Measurements from ENCODE around the gene ATM.

DNA sequence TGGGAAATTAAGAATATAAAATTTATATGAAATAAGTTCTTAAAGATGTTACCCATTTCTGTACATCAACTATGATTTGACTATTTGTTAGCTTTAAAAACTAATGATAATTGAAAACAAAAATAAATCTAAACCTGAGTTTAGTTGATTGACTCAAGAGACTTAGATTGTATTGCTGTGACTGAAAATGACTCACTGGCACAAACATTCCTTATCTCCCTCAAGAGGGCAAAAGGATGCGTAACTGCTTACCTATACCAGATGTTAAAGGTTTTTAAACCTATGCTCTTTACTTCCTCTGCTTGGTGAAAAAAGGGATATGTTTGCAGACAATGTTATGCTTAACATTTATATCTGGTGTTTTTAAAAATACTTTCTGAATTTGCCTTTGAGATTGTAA, 30.3 kb downstream of the ATM start:
- TF ChIP-seq, protein P1, sequence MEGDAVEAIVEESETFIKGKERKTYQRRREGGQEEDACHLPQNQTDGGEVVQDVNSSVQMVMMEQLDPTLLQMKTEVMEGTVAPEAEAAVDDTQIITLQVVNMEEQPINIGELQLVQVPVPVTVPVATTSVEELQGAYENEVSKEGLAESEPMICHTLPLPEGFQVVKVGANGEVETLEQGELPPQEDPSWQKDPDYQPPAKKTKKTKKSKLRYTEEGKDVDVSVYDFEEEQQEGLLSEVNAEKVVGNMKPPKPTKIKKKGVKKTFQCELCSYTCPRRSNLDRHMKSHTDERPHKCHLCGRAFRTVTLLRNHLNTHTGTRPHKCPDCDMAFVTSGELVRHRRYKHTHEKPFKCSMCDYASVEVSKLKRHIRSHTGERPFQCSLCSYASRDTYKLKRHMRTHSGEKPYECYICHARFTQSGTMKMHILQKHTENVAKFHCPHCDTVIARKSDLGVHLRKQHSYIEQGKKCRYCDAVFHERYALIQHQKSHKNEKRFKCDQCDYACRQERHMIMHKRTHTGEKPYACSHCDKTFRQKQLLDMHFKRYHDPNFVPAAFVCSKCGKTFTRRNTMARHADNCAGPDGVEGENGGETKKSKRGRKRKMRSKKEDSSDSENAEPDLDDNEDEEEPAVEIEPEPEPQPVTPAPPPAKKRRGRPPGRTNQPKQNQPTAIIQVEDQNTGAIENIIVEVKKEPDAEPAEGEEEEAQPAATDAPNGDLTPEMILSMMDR (conservative IDR thresholded peaks at IDR 0.05; ENCODE audit: low read depth in 2 of 2), result no peak
- TF ChIP-seq EZH2 (IDR thresholded peaks at IDR 0.05; ENCODE audit: low read depth, unreplicated experiment) (no peak), ZNF331 (CRISPR knock-in tag; IDR thresholded peaks at IDR 0.05; ENCODE audit: low read depth) (no peak), POLR2AphosphoS5 (IDR thresholded peaks at IDR 0.05; ENCODE audit: low read depth) (no peak), NANOG (IDR thresholded peaks at IDR 0.05; ENCODE audit: borderline replicate concordance) (no peak), EZH2phosphoT487 (IDR thresholded peaks at IDR 0.05; ENCODE audit: unreplicated experiment) (no peak), REST (IDR thresholded peaks at IDR 0.05; ENCODE audit: unreplicated experiment) (no peak), ETS1 (IDR thresholded peaks at IDR 0.05) (no peak), JUNB (IDR thresholded peaks at IDR 0.05; ENCODE audit: unreplicated experiment) (no peak), STAT1 (IDR thresholded peaks at IDR 0.05; ENCODE audit: unreplicated experiment) (no peak), CREB1 (CRISPR knock-in tag; IDR thresholded peaks at IDR 0.05; ENCODE audit: low read depth) (no peak), ZNF114 (CRISPR knock-in tag; IDR thresholded peaks at IDR 0.05) (no peak)
